ENCODE measurements around the gene BHLHA15.

DNA sequence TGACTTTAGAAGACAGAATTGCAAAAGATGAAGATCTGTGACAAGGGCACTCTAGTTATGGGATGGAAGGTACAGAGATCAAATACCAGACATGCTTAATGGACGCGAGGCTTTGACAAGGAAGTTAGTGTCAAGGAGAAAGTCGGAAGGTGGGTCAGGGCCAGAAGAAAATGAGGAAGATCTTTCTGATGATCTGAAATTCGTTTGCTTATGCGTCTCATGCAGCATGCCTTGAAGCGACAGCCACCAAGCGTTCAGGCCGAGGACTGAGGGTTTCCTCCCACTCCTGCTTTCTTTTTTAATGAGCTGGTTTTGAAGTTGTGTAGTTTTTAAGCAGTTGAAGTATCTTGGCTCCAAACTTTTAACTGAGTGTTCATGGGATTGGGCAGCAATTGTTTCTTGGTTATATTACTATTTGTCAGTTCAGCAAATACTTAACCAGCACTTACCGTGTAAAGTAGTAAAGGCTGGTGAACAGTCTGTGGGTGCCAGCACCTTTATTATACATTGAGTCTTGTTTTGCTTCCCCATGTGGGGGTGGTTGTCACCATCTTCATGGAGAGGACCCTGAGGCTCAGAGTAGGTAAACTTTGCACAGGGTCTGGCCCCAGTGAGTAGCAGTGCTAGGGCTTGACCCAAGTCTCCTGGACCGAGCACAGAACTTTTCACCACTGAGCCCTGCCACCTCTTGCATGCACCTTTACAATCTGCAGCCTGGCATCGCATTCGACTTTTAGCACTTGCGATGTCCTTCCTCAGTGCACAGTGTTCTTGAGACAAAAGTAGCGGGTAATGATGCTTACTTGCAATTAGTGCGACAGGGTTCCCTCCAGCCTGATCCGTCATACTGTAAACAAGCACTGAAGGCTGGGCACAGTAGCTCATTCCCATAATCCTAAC is 14.3 kb upstream of the BHLHA15 start:
- TF ChIP-seq, protein P1, sequence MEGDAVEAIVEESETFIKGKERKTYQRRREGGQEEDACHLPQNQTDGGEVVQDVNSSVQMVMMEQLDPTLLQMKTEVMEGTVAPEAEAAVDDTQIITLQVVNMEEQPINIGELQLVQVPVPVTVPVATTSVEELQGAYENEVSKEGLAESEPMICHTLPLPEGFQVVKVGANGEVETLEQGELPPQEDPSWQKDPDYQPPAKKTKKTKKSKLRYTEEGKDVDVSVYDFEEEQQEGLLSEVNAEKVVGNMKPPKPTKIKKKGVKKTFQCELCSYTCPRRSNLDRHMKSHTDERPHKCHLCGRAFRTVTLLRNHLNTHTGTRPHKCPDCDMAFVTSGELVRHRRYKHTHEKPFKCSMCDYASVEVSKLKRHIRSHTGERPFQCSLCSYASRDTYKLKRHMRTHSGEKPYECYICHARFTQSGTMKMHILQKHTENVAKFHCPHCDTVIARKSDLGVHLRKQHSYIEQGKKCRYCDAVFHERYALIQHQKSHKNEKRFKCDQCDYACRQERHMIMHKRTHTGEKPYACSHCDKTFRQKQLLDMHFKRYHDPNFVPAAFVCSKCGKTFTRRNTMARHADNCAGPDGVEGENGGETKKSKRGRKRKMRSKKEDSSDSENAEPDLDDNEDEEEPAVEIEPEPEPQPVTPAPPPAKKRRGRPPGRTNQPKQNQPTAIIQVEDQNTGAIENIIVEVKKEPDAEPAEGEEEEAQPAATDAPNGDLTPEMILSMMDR (IDR thresholded peaks at IDR 0.05; ENCODE audit: insufficient read depth, low read length, poor library complexity, severe bottlenecking), result no peak
- no peak for TF ChIP-seq EZH2phosphoT487 (conservative IDR thresholded peaks at IDR 0.05; ENCODE audit: low read length)
